PC-3 (cell line): ENCODE data around the gene MGAT3. TPM values are rescaled to one million over a fixed set of nuclear protein-coding genes. Genes with fewer than 3 reads are reported as not detected.

Source experiments
- ATAC-seq: fragments of 200-7000 bp; cut with Tn5 transposase; 2 replicates; pipeline ENCODE4 v1.9.1; 2020; ENCODE audit warnings: mild to moderate bottlenecking, moderate library complexity
- BruUV-seq: library from RNA; stranded (reverse); fragments of 400-500 nt; replicated peaks from 2 replicates; lab custom pipeline; 2021; lab: Mats Ljungman, UMichigan
- CTCF ChIA-PET: fragments of 300-600 bp; sonication (Branson Sonifier 250); formaldehyde crosslinking; loops from one replicate; lab custom pipeline; 2022; ENCODE audit warnings: antibody characterized with exemption; lab: Charles Lee
- POLR2A ChIA-PET: fragments of 300-600 bp; sonication (Branson Sonifier 250); formaldehyde crosslinking; loops from one replicate; lab custom pipeline; 2022; ENCODE audit warnings: antibody characterized with exemption; ENCODE audit not compliant: unreplicated experiment; lab: Charles Lee
- DNase-seq: peaks from one replicate; pipeline ENCODE4 v3.0.0-alpha.2; 2015
- H2AFZ ChIP-seq: fragments of 300-600 bp; sonication (generic); 2 replicates; pipeline ENCODE4 v1.6.0; 2016; ENCODE audit warnings: antibody characterized with exemption, low read length
- H3F3A ChIP-seq: fragments of 300-600 bp; sonication (generic); one replicate; pipeline ENCODE4 v1.6.0; 2017; ENCODE audit warnings: antibody characterized with exemption, low read length, control low read depth, mild to moderate bottlenecking; ENCODE audit not compliant: unreplicated experiment
- H3K27ac ChIP-seq: fragments of 300-600 bp; sonication (generic); 2 replicates; pipeline ENCODE4 v1.5.1; 2016; ENCODE audit warnings: mild to moderate bottlenecking, low read length
- H3K27me3 ChIP-seq: fragments of 300-600 bp; sonication (generic); 2 replicates; pipeline ENCODE4 v1.6.1; 2016; ENCODE audit warnings: low read length, mixed read lengths
- H3K36me3 ChIP-seq: fragments of 300-600 bp; sonication (generic); 2 replicates; pipeline ENCODE4 v1.6.1; 2016; ENCODE audit warnings: low read depth, mixed run types, low read length, mixed read lengths
- H3K4me1 ChIP-seq: fragments of 300-600 bp; sonication (generic); 2 replicates; pipeline ENCODE4 v1.5.1; 2016; ENCODE audit warnings: low read length; ENCODE audit not compliant: insufficient read depth
- H3K4me2 ChIP-seq: fragments of 300-600 bp; sonication (generic); 2 replicates; pipeline ENCODE4 v1.6.0; 2016; ENCODE audit warnings: low read length
- H3K4me3 ChIP-seq: fragments of 300-600 bp; sonication (generic); 2 replicates; pipeline ENCODE4 v1.5.1; 2016; ENCODE audit warnings: mild to moderate bottlenecking, low read length, mixed read lengths
- H3K79me2 ChIP-seq: fragments of 300-600 bp; sonication (generic); 2 replicates; pipeline ENCODE4 v1.6.1; 2017; ENCODE audit warnings: low read length, mixed read lengths
- H3K9ac ChIP-seq: fragments of 300-600 bp; sonication (generic); 2 replicates; pipeline ENCODE4 v1.6.0; 2016; ENCODE audit warnings: mild to moderate bottlenecking, low read length
- H3K9me2 ChIP-seq: fragments of 300-600 bp; sonication (generic); replicated peaks from 2 replicates; pipeline ENCODE4 v1.6.1; 2016; ENCODE audit warnings: mixed run types, low read length, mixed read lengths
- H3K9me3 ChIP-seq: fragments of 300-600 bp; sonication (generic); 2 replicates; pipeline ENCODE4 v1.6.1; 2016; ENCODE audit warnings: low read length, mixed read lengths
- H4K20me1 ChIP-seq: fragments of 300-600 bp; sonication (generic); 2 replicates; pipeline ENCODE4 v1.6.1; 2016; ENCODE audit warnings: low read length, mixed read lengths
- EZH2 ChIP-seq: fragments of 300-600 bp; sonication (generic); IDR thresholded peaks from one replicate; pipeline ENCODE4 v1.6.1; 2017; ENCODE audit warnings: antibody characterized with exemption, mild to moderate bottlenecking, low read length; ENCODE audit not compliant: unreplicated experiment
- EZH2phosphoT487 ChIP-seq: fragments of 300-600 bp; sonication (generic); IDR thresholded peaks from 2 replicates; pipeline ENCODE4 v1.6.1; 2018; ENCODE audit warnings: mild to moderate bottlenecking, antibody characterized with exemption, low read length, borderline replicate concordance
- intact Hi-C: fragments of 100-400 bp; cut with micrococcal nuclease; formaldehyde crosslinking; loops from 2 replicates; pipeline ENCODE4 v1.9.0; 2023
- total RNA-seq: library from RNA; depleted of rRNA; stranded (reverse); fragments of >200 nt; gene quantifications from 2 replicates; pipeline ENCODE4 v1.2.3, GENCODE V29; 2014
- TF ChIP-seq, protein P1 (sequence below): fragments of 300-600 bp; sonication (generic); conservative IDR thresholded peaks from 2 replicates; pipeline ENCODE4 v1.5.1; 2017; ENCODE audit warnings: antibody characterized with exemption, low read depth, mild to moderate bottlenecking, low read length

MGAT3 gene
- total RNA-seq, 1 experiment from 2014 or later: not detected

DNA sequence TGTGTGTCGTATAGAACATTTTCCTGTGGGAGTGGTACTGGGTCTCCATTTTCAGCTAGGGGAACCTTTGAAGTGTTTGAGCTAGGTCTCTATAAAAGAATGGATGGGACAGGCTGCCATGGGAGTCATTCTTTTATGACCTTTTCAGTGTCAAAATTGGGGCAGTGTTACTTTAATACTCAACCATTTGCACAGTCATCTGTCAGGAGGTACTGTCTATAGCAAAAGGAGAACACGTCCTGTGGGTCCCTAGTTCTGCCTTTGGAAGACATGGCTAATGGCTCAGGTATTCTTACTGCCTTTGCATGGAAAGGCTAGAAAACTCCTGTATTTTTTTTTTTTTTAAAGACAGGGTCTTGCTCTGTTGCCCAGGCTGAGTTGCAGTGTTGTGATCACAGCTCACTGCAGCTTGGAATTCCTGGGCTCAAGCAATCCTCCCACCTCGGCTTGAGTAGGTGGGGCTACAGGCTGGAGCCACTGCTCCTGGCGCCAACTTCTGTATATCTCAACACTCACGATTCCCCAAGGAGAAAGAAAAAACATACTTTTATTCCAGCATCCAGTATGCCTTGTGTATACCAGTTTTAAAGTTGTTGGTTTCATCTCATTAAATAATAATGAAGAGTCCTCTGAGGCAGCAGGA, 61.5 kb downstream of the MGAT3 start:
- no TSS peak for BruUV-seq
- no peak overlapping the region for H3K27ac ChIP-seq
- TF ChIP-seq EZH2phosphoT487: no peak
- TF ChIP-seq EZH2: no peak
- TF ChIP-seq, protein P1, sequence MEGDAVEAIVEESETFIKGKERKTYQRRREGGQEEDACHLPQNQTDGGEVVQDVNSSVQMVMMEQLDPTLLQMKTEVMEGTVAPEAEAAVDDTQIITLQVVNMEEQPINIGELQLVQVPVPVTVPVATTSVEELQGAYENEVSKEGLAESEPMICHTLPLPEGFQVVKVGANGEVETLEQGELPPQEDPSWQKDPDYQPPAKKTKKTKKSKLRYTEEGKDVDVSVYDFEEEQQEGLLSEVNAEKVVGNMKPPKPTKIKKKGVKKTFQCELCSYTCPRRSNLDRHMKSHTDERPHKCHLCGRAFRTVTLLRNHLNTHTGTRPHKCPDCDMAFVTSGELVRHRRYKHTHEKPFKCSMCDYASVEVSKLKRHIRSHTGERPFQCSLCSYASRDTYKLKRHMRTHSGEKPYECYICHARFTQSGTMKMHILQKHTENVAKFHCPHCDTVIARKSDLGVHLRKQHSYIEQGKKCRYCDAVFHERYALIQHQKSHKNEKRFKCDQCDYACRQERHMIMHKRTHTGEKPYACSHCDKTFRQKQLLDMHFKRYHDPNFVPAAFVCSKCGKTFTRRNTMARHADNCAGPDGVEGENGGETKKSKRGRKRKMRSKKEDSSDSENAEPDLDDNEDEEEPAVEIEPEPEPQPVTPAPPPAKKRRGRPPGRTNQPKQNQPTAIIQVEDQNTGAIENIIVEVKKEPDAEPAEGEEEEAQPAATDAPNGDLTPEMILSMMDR: no peak
- POLR2A ChIA-PET: no interaction called here
- peaks cover 32% of the 10 kb centered on the region for H4K20me1 ChIP-seq
- peaks cover 40% of the 10 kb centered on the region for H3K36me3 ChIP-seq
- H3K4me3 ChIP-seq: peak overlapping the region; percentile 99
- no peak overlapping the region for H2AFZ ChIP-seq
- H3K9me2 ChIP-seq: no peaks in the 10 kb centered on the region
- intact Hi-C loops: no loop called here
- no peaks in the 10 kb centered on the region for H3K27me3 ChIP-seq
- CTCF ChIA-PET: interaction anchor here (1.3 kb wide), 1 partner anchor 22 kb away, joined by 4 read pairs; no protein-coding TSS in a partner anchor
- DNase-seq: no peak
- peaks cover 18% of the 10 kb centered on the region for H3F3A ChIP-seq
- H3K4me1 ChIP-seq: peaks cover 17% of the 10 kb centered on the region
- H3K4me2 ChIP-seq: peak overlapping the region; percentile 93
- peaks cover 55% of the 10 kb centered on the region for H3K79me2 ChIP-seq
- no peak overlapping the region for H3K9ac ChIP-seq
- ATAC-seq: no peak
- no peaks in the 10 kb centered on the region for H3K9me3 ChIP-seq

DNA sequence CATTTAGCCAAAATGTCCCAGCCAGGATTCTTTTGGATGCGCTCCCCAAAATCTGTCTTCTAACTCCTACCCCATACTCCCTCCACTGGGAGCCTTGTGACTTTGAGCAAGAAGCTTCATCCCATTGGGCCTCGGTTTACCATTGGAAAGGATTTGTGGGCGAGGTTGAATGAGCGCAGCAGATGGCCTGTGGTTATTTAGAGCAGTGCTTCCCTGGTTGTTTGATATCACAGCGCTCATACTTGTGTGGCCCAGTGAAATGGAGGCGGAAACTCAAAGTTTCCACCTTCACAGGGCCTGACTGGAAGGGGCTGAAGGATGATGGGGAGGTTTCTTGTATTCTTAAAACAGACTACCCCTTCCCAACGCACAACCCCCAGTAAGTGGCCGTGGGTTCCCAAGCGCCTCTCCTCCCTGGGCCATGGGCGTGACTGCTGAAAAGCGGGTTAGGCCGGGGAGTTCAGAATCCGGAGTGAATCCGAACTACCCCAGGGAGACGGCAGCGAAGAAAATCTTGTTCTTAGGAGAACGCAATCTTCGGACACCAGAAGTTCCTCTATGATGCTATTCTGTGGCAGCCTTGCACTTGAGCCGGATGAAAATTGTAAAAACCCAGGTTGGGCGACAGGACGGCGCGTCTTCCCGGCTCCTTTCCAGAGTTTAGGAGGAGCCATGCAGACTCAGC, 62.3 kb downstream of the MGAT3 start:
- Histone ChIP-seq H3K36me3 (peaks cover 33% of the 10 kb centered on the region), H2AFZ (peak overlapping the region; percentile 79), H3F3A (peaks cover 18% of the 10 kb centered on the region), H3K4me1 (peaks cover 19% of the 10 kb centered on the region), H3K27me3 (no peaks in the 10 kb centered on the region), H4K20me1 (peaks cover 34% of the 10 kb centered on the region), H3K9me2 (no peaks in the 10 kb centered on the region), H3K9ac (peak overlapping the region; percentile 100), H3K4me2 (peak overlapping the region; percentile 93), H3K9me3 (no peaks in the 10 kb centered on the region), H3K4me3 (peak overlapping the region; percentile 99), H3K27ac (peak overlapping the region; percentile 80), H3K79me2 (peaks cover 57% of the 10 kb centered on the region)
- ATAC-seq (peak; percentile 16), DNase-seq (peak; percentile 33)
- intact Hi-C loops: no loop called here
- TF ChIP-seq, protein P1: no peak
- TF ChIP-seq EZH2phosphoT487: no peak
- no peak for TF ChIP-seq EZH2
- ChIA-PET CTCF (interaction anchor here (1.0 kb wide), 1 partner anchor 10 kb away, joined by 14 read pairs; no protein-coding TSS in a partner anchor), POLR2A (interaction anchor here (0.6 to 1.0 kb wide), 2 partner anchors 10 to 510 kb away, joined by 3 to 6 read pairs; no protein-coding TSS in a partner anchor)
- BruUV-seq: TSS peak; percentile 80
